ENCODE measurements around the gene IQGAP2.

GRCh38 chr5:76622076-76622475, 219.0 kb downstream of the IQGAP2 start:
- no peak for TF ChIP-seq CTCF (optimal IDR thresholded peaks at IDR 0.05 in 1 of 3, IDR thresholded peaks at IDR 0.05 in 1 of 3, conservative IDR thresholded peaks at IDR 0.05 in 1 of 3; ENCODE audit: extremely low read depth in 1 of 3, insufficient read depth in 2 of 3, low read length in 3 of 3)
- TF ChIP-seq EZH2 (IDR thresholded peaks at IDR 0.05; ENCODE audit: low read length), result no peak

All from keratinocyte (primary cell).